ENCODE data around the gene HTR7. TPM values are rescaled to one million over a fixed set of nuclear protein-coding genes. Genes with fewer than 3 reads are reported as not detected.
"Not testable (repeated sequence)": the region's sequence is repeated elsewhere in the genome, so short reads cannot be mapped to it uniquely, and the experiment has no call there.

The HTR7 gene
- total and polyA plus RNA-seq, 7 experiments from 2014 or later = 0.11 to 0.32 (median 0.13) TPM; not detected in 4

DNA sequence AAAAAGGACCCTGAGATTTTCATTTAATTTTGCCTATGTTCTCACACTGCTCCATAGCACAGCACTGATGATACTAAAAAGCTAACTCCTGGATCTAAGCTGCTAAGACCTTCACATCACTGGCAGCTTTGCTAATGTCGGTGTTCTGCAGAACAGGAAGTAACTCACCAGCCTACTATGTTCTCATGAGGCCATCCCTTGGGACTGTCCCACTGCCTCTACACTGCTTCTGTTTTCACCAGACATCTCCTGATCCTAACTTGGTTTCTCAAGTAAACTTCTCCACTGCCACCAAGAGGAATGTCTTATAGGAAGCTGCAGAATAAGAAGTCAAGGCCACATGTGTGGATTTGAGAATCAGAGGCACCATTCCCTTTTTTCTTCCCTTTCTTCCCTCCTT lies 15.1 kb downstream of the HTR7 start:
- Histone ChIP-seq H3K27ac (ENCODE audit: low read depth, low read length) (no peak overlapping the region), H3K4me1 (ENCODE audit: control insufficient read depth in 2 of 2, insufficient read depth in 2 of 2, low read length in 2 of 2) (no peaks in the 10 kb centered on the region), H3K4me3 (ENCODE audit: low read length) (no peak overlapping the region), H3K9me3 (ENCODE audit: control insufficient read depth in 2 of 3, low read length in 3 of 3) (no peaks in the 10 kb centered on the region), H3K27me3 (ENCODE audit: control insufficient read depth in 2 of 2, insufficient read depth in 2 of 2, low read length in 2 of 2) (no peaks in the 10 kb centered on the region), H3K36me3 (ENCODE audit: control insufficient read depth in 2 of 3, insufficient read depth in 3 of 3, low read length in 3 of 3) (no peaks in the 10 kb centered on the region)
- ChIA-PET CTCF (interaction anchor here (0.6 kb wide), 1 partner anchor 37 kb away, joined by 3 read pairs; no protein-coding TSS in a partner anchor), POLR2A (no interaction called here)
- peaks cover 0 to 5% (median 0%) of the 10 kb centered on the region in 11 donors for H3K9me3 Mint-ChIP-seq
- H3K4me1 Mint-ChIP-seq = peaks cover 0 to 7% (median 0%) of the 10 kb centered on the region in 7 donors
- intact Hi-C loops (cut with micrococcal nuclease) = no loop called here
- no peaks in the 10 kb centered on the region for H3K36me3 Mint-ChIP-seq
- no peak for ATAC-seq
- H3K4me3 Mint-ChIP-seq = no peak overlapping the region
- peaks cover 25 to 38% (median 32%) of the 10 kb centered on the region in 5 donors for H3K27me3 Mint-ChIP-seq
- DNase-seq = no peak
- no peak overlapping the region for H3K27ac Mint-ChIP-seq

DNA sequence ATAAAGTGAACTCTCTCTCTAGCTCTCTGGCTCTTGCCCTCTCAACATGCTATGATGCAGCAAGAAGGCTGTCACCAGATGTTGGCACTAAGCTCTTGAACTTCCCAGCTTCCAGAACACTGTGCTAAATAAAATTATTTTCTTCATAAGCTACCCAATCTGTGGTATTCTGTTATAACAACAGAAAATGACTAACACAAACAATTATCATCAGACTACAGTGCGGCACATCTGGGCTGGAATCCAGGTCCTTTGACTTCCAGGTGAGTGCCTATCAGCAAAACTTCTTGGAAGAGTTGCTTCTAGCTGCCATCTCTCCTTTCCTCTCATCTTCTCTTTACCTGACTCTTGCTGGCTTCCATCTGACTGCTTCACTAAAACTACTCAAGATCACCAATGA lies 20.4 kb downstream of the HTR7 start:
- Mint-ChIP-seq H3K4me3 (no peak overlapping the region), H3K4me1 (no peaks in the 10 kb centered on the region), H3K27me3 (peaks cover 0 to 19% (median 11%) of the 10 kb centered on the region in 5 donors), H3K36me3 (no peaks in the 10 kb centered on the region), H3K9me3 (peaks cover 0 to 2% (median 0%) of the 10 kb centered on the region in 11 donors), H3K27ac (no peak overlapping the region)
- no peak for DNase-seq
- intact Hi-C loops (cut with micrococcal nuclease) = no loop called here
- H3K36me3 ChIP-seq (ENCODE audit: control insufficient read depth in 2 of 3, insufficient read depth in 3 of 3, low read length in 3 of 3) = no peaks in the 10 kb centered on the region
- no peak overlapping the region for H3K27ac ChIP-seq (ENCODE audit: low read depth, low read length)
- no peak overlapping the region for H3K4me3 ChIP-seq (ENCODE audit: low read length)
- ChIA-PET CTCF (no interaction called here), POLR2A (no interaction called here)
- H3K9me3 ChIP-seq (ENCODE audit: control insufficient read depth in 2 of 3, low read length in 3 of 3) = no peaks in the 10 kb centered on the region
- H3K27me3 ChIP-seq (ENCODE audit: control insufficient read depth in 2 of 2, insufficient read depth in 2 of 2, low read length in 2 of 2) = no peaks in the 10 kb centered on the region
- ATAC-seq = no peak
- H3K4me1 ChIP-seq (ENCODE audit: control insufficient read depth in 2 of 2, insufficient read depth in 2 of 2, low read length in 2 of 2) = no peaks in the 10 kb centered on the region

DNA sequence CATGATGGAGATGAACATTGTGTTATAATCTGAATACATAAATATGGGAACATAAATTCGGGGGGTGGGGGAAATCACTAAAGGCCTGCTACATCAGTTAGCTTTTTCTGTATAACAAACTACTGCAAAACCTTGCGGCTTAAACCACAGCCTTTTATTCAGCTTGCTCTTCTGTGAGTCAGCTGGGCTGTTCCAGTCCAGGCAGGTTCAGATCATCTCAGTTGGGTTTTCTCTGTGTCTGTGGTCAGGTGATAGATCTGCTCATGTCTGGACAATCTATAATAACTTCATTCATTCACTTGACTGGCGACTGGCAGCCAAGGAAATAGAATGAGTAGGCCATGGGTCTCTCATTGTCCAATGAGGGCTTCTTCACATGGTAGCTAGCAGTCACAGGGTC lies 23.5 kb downstream of the HTR7 start:
- Mint-ChIP-seq H3K9me3 (peaks cover 0 to 2% (median 0%) of the 10 kb centered on the region in 11 donors), H3K4me1 (no peaks in the 10 kb centered on the region), H3K36me3 (no peaks in the 10 kb centered on the region), H3K27me3 (peaks cover 0 to 11% (median 6%) of the 10 kb centered on the region in 5 donors), H3K27ac (no peak overlapping the region), H3K4me3 (no peak overlapping the region)
- intact Hi-C loops (cut with micrococcal nuclease) = no loop called here
- ATAC-seq (no peak), DNase-seq (no peak)
- Histone ChIP-seq H3K36me3 (ENCODE audit: control insufficient read depth in 2 of 3, insufficient read depth in 3 of 3, low read length in 3 of 3) (no peaks in the 10 kb centered on the region), H3K4me1 (ENCODE audit: control insufficient read depth in 2 of 2, insufficient read depth in 2 of 2, low read length in 2 of 2) (no peaks in the 10 kb centered on the region), H3K9me3 (ENCODE audit: control insufficient read depth in 2 of 3, low read length in 3 of 3) (no peaks in the 10 kb centered on the region), H3K27ac (ENCODE audit: low read depth, low read length) (no peak overlapping the region), H3K27me3 (ENCODE audit: control insufficient read depth in 2 of 2, insufficient read depth in 2 of 2, low read length in 2 of 2) (no peaks in the 10 kb centered on the region), H3K4me3 (ENCODE audit: low read length) (no peak overlapping the region)
- ChIA-PET CTCF (interaction anchor here (1.2 kb wide), 1 partner anchor 21 kb away, joined by 3 read pairs; no protein-coding TSS in a partner anchor), POLR2A (no interaction called here)

DNA sequence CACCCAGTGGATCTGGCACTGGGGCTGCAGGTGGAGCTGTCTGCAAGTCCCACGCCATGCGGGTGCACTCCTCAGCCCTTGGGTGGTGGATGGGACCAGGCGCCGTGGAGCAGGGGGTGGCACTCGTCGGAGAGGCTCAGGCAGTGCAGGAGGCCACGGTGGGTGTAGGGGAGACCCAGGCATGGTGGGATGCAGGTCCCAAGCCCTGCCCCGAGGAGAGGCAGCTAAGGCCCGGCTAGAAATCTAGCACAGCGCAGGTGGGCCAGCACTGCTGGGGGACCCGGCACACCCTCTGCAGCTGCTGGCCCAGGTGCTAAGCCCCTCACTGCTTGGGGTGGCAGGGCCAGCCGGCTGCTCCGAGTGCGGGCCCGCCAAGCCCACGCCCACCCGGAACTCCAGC lies 25.7 kb downstream of the HTR7 start:
- Mint-ChIP-seq H3K4me3 (no peak overlapping the region), H3K27ac (no peak overlapping the region), H3K36me3 (no peaks in the 10 kb centered on the region), H3K9me3 (peaks cover 0 to 2% (median 0%) of the 10 kb centered on the region in 11 donors), H3K27me3 (peaks cover 0 to 17% (median 5%) of the 10 kb centered on the region in 5 donors), H3K4me1 (no peaks in the 10 kb centered on the region)
- H3K27ac ChIP-seq (ENCODE audit: low read depth, low read length) = no peak overlapping the region
- no peaks in the 10 kb centered on the region for H3K36me3 ChIP-seq (ENCODE audit: control insufficient read depth in 2 of 3, insufficient read depth in 3 of 3, low read length in 3 of 3)
- intact Hi-C loops (cut with micrococcal nuclease) = no loop called here
- no peak overlapping the region for H3K4me3 ChIP-seq (ENCODE audit: low read length)
- CTCF ChIA-PET = no interaction called here
- no peaks in the 10 kb centered on the region for H3K27me3 ChIP-seq (ENCODE audit: control insufficient read depth in 2 of 2, insufficient read depth in 2 of 2, low read length in 2 of 2)
- H3K4me1 ChIP-seq (ENCODE audit: control insufficient read depth in 2 of 2, insufficient read depth in 2 of 2, low read length in 2 of 2) = no peaks in the 10 kb centered on the region
- DNase-seq = no peak
- POLR2A ChIA-PET = no interaction called here
- H3K9me3 ChIP-seq (ENCODE audit: control insufficient read depth in 2 of 3, low read length in 3 of 3) = no peaks in the 10 kb centered on the region
- no peak for ATAC-seq

DNA sequence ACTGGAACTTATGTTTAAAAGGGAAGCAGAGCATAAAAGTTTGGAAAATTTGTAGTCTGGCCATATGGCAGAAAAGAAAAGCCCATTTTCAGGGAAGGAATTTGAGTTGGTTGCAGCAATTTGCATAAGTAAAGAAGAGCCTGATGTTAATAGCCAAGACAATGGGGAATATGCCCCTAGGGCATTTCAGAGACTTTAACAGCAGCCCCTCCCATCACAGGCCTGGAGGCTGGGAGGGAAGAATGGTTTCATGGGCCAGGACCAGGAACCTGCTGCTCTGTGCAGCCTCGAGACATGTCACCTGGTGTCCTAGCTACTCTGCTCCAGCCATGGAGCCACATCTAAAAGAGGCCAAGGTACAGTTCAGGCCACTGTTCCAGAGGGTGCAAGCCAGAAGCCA lies 35.3 kb downstream of the HTR7 start:
- POLR2A ChIA-PET = no interaction called here
- DNase-seq (no peak), ATAC-seq (no peak)
- Mint-ChIP-seq H3K27ac (no peak overlapping the region), H3K4me3 (no peak overlapping the region), H3K9me3 (peaks cover 0 to 23% (median 7%) of the 10 kb centered on the region in 11 donors), H3K36me3 (peaks cover 0 to 5% (median 0%) of the 10 kb centered on the region in 5 donors), H3K27me3 (peaks cover 12 to 37% (median 28%) of the 10 kb centered on the region in 5 donors), H3K4me1 (no peaks in the 10 kb centered on the region)
- H3K9me3 ChIP-seq (ENCODE audit: control insufficient read depth in 2 of 3, low read length in 3 of 3) = no peaks in the 10 kb centered on the region
- CTCF ChIA-PET = no interaction called here
- no peaks in the 10 kb centered on the region for H3K36me3 ChIP-seq (ENCODE audit: control insufficient read depth in 2 of 3, insufficient read depth in 3 of 3, low read length in 3 of 3)
- no peaks in the 10 kb centered on the region for H3K4me1 ChIP-seq (ENCODE audit: control insufficient read depth in 2 of 2, insufficient read depth in 2 of 2, low read length in 2 of 2)
- H3K4me3 ChIP-seq (ENCODE audit: low read length) = no peak overlapping the region
- H3K27me3 ChIP-seq (ENCODE audit: control insufficient read depth in 2 of 2, insufficient read depth in 2 of 2, low read length in 2 of 2) = no peaks in the 10 kb centered on the region
- intact Hi-C loops (cut with micrococcal nuclease) = no loop called here
- no peak overlapping the region for H3K27ac ChIP-seq (ENCODE audit: low read depth, low read length)

DNA sequence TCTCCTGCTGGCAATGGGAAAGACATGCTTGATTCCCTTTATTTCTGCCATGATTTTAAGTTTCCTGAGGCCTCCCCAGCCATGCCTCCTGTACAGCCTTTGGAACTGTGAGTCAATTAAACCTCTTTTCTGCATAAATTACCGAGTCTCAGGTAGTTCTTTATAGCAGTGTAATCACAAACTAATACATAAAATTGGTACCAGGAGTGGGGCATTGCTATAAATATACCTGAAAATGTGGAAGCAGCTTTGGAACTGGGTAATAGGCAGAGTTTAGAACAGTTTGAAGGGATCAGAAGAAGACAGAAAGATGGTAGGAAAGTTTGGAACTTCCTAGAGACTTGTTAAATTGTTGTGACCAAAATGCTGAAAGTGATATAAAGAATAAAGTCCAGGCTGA lies 36.0 kb downstream of the HTR7 start:
- peaks cover 9 to 37% (median 28%) of the 10 kb centered on the region in 5 donors for H3K27me3 Mint-ChIP-seq
- H3K27me3 ChIP-seq (ENCODE audit: control insufficient read depth in 2 of 2, insufficient read depth in 2 of 2, low read length in 2 of 2); intact Hi-C loops (cut with micrococcal nuclease); CTCF ChIA-PET; H3K4me1 Mint-ChIP-seq; ATAC-seq; DNase-seq; H3K4me3 ChIP-seq (ENCODE audit: low read length); H3K36me3 Mint-ChIP-seq; POLR2A ChIA-PET; H3K9me3 ChIP-seq (ENCODE audit: control insufficient read depth in 2 of 3, low read length in 3 of 3); H3K27ac Mint-ChIP-seq; H3K27ac ChIP-seq (ENCODE audit: low read depth, low read length); H3K4me3 Mint-ChIP-seq; H3K36me3 ChIP-seq (ENCODE audit: control insufficient read depth in 2 of 3, insufficient read depth in 3 of 3, low read length in 3 of 3); H3K4me1 ChIP-seq (ENCODE audit: control insufficient read depth in 2 of 2, insufficient read depth in 2 of 2, low read length in 2 of 2): not testable (repeated sequence)
- H3K9me3 Mint-ChIP-seq = peaks cover 0 to 23% (median 7%) of the 10 kb centered on the region in 11 donors

DNA sequence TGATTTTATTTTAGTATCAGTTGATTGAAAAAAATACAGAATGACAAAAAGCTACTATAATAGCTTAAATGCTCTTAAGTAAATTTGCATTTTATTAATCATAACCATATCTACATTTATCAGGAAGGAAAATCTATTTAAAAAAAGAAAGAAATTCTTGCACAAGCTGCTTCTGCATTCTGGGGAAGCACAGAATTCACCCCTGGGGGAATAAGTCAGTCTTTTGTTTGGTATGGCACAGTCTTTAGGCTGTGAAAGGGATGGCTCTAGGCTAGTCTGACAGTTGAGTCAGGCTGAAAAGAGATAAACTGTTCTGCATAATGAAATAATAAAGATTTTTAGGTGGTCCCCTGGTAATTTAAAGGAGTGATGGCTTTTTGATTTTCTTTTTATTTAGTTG lies 37.9 kb downstream of the HTR7 start:
- no peaks in the 10 kb centered on the region for H3K4me1 ChIP-seq (ENCODE audit: control insufficient read depth in 2 of 2, insufficient read depth in 2 of 2, low read length in 2 of 2)
- Mint-ChIP-seq H3K4me1 (no peaks in the 10 kb centered on the region), H3K9me3 (peaks cover 0 to 23% (median 6%) of the 10 kb centered on the region in 11 donors), H3K27me3 (peaks cover 4 to 26% (median 14%) of the 10 kb centered on the region in 5 donors), H3K27ac (no peak overlapping the region), H3K4me3 (no peak overlapping the region), H3K36me3 (no peaks in the 10 kb centered on the region)
- ChIA-PET POLR2A (no interaction called here), CTCF (interaction anchor here (0.6 kb wide), 1 partner anchor 65 kb away, joined by 3 read pairs; no protein-coding TSS in a partner anchor)
- ATAC-seq (no peak), DNase-seq (no peak)
- no peaks in the 10 kb centered on the region for H3K9me3 ChIP-seq (ENCODE audit: control insufficient read depth in 2 of 3, low read length in 3 of 3)
- H3K4me3 ChIP-seq (ENCODE audit: low read length) = no peak overlapping the region
- H3K36me3 ChIP-seq (ENCODE audit: control insufficient read depth in 2 of 3, insufficient read depth in 3 of 3, low read length in 3 of 3) = no peaks in the 10 kb centered on the region
- no peaks in the 10 kb centered on the region for H3K27me3 ChIP-seq (ENCODE audit: control insufficient read depth in 2 of 2, insufficient read depth in 2 of 2, low read length in 2 of 2)
- intact Hi-C loops (cut with micrococcal nuclease) = no loop called here
- H3K27ac ChIP-seq (ENCODE audit: low read depth, low read length) = no peak overlapping the region
